Right lobe of liver (tissue), 6 donors: ENCODE results near the gene HNRNPA2B1. TPM values are rescaled to one million over a fixed set of nuclear protein-coding genes. Genes with fewer than 3 reads are reported as not detected.
"Not testable (repeated sequence)": the region's sequence is repeated elsewhere in the genome, so short reads cannot be mapped to it uniquely, and the experiment has no call there.

Source experiments
- ATAC-seq, 4 donors: fragments of 200-7000 bp; cut with Tn5 transposase; one replicate each; pipeline ENCODE4 v1.9.1; 2020; ENCODE audit warnings: mild to moderate bottlenecking in 4 of 4, moderate library complexity in 4 of 4
- DNase-seq, 3 donors: peaks; one replicate each; pipeline ENCODE4 v3.0.0-alpha.2; 2020
- H3K27ac ChIP-seq, 3 donors: fragments of 200-600 bp; one replicate each; pipeline ENCODE4 v1.8.0; 2022
- H3K27me3 ChIP-seq, 2 donors: fragments of 200-600 bp; one replicate each; pipeline ENCODE4 v1.8.0; 2022
- H3K36me3 ChIP-seq, 4 donors: fragments of 200-600 bp; sonication (generic) in 1 of 4; one replicate each; pipeline versions ENCODE4 v1.5.1 to v1.8.0; 2017 to 2022; ENCODE audit warnings: control low read depth in 1 of 4
- H3K4me1 ChIP-seq, 4 donors: fragments of 200-600 bp; sonication (generic) in 1 of 4; one replicate each; pipeline versions ENCODE4 v1.5.1 to v1.8.0; 2017 to 2022; ENCODE audit warnings: control low read depth in 1 of 4
- H3K4me3 ChIP-seq, 3 donors: fragments of 200-600 bp; one replicate each; pipeline ENCODE4 v1.8.0; 2022
- H3K9me3 ChIP-seq, 4 donors: fragments of 200-600 bp; sonication (generic) in 1 of 4; one replicate each; pipeline versions ENCODE4 v1.5.1 to v1.8.0; 2017 to 2022; ENCODE audit warnings: control low read depth in 1 of 4
- POLR2A ChIP-seq: fragments of 450-650 bp; IDR thresholded peaks from one replicate; pipeline ENCODE4 v1.6.1; 2017; ENCODE audit warnings: antibody characterized with exemption, mild to moderate bottlenecking
- WGBS: methylation state at CpG from one replicate; pipeline ENCODE4 v1.1.6; 2018; ENCODE audit warnings: low coverage, low lambda C conversion rate; ENCODE audit not compliant: insufficient coverage; ENCODE audit errors: missing lambda C conversion rate; 5-methylcytosine and 5-hydroxymethylcytosine counted together
- intact Hi-C, 2 donors: fragments of 100-400 bp; cut with DNase I; formaldehyde crosslinking; loops; one replicate each; pipeline versions ENCODE4 v1.11.2 to v1.14.1; 2022
- total RNA-seq, 6 experiments: library from RNA; depleted of rRNA in 2 of 6; stranded (reverse); fragments of >200 nt in 2 of 6; fragmentation: NEBNext Ultra II Directional in 3 of 6; extraction: Animal tissue kit (Norgen Biotek cat#: 25700) in 3 of 6; gene quantifications; one replicate each; pipeline versions ENCODE4 v1.1.0 to v1.2.4, GENCODE V29; 2016 to 2023
- TF ChIP-seq, protein P1 (sequence below), 4 donors: fragments of 200-600 bp in 3 of 4; fragments of 450-650 bp in 1 of 4; IDR thresholded peaks; one replicate each; pipeline versions ENCODE4 v1.5.1 to v1.8.0; 2016 to 2022; ENCODE audit warnings: antibody characterized with exemption in 4 of 4, mild to moderate bottlenecking in 2 of 4
- donor health status: DM: no; HTN: yes; CAD: no.
- donor health status: DM: no; HTN: no; CAD: no.
- donor health status: DM: no; HTN: no; CAD: no.
- donor health status: DM: no; HTN: yes; CAD: no.
- donor health status: DM: no; HTN: yes; CAD: no.

Gene HNRNPA2B1
- total RNA-seq, 6 experiments from 2014 or later: 93.5 to 252 (median 165) TPM

DNA sequence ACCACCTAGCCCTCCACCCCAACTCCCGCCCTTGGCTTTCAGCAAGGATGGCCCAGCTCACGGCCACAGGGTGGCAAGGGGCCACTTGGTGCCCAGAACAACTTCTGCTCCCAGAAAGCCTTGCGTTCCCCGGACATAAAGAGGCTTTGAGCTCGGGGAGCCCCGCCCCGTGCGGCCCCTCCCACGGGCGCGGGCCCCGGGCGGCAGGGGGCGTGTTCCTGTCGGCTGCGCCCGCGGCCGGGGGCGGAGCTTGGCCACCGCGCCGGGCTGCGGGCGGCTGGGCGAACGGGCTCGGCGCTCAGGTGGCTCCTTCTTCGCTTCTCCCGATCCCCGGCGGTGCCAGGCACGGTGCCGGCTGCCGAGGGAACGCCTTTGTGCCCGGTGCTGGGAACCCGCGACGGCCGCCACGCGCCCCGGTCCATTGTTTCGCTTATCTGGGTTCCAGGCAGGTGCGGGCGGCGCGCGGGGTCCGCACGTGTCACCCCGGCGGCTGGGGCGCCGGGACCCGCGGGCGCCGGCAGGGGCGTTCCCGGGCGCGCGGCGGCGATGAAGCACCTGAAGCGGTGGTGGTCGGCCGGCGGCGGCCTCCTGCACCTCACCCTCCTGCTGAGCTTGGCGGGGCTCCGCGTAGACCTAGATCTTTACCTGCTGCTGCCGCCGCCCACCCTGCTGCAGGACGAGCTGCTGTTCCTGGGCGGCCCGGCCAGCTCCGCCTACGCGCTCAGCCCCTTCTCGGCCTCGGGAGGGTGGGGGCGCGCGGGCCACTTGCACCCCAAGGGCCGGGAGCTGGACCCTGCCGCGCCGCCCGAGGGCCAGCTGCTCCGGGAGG lies 48.4 kb downstream of the HNRNPA2B1 start, which contains the start of gene NFE2L3:
Gene NFE2L3 (plus strand): TSS at position 246 of the 829 bp plus-strand sequence. CDS start 301 bp downstream, at position 547.
- intact Hi-C loops: no loop called here
- WGBS: under 1% methylated on average over 30 of the region's 95 CpGs

DNA sequence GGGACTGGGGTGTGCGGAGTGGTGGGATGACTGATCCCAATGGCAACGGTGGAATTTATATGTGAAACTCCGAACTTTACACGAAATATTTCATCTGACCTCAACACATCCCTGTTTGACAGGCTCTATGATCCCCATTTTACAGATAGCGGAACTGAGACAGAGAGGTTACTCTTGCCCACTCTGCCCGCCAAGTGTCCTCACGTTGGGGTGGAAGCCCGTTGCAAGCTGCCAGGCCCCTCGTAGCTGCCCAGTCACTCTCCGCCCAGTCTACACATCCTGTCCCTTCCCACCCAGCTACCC lies 48.9 kb downstream of the HNRNPA2B1 start:
- no peak for DNase-seq
- H3K4me3 ChIP-seq: peak overlapping the region; percentile 33 to 57 (median 38)
- no peaks in the 10 kb centered on the region for H3K27me3 ChIP-seq
- TF ChIP-seq POLR2A: no peak
- TF ChIP-seq, protein P1, sequence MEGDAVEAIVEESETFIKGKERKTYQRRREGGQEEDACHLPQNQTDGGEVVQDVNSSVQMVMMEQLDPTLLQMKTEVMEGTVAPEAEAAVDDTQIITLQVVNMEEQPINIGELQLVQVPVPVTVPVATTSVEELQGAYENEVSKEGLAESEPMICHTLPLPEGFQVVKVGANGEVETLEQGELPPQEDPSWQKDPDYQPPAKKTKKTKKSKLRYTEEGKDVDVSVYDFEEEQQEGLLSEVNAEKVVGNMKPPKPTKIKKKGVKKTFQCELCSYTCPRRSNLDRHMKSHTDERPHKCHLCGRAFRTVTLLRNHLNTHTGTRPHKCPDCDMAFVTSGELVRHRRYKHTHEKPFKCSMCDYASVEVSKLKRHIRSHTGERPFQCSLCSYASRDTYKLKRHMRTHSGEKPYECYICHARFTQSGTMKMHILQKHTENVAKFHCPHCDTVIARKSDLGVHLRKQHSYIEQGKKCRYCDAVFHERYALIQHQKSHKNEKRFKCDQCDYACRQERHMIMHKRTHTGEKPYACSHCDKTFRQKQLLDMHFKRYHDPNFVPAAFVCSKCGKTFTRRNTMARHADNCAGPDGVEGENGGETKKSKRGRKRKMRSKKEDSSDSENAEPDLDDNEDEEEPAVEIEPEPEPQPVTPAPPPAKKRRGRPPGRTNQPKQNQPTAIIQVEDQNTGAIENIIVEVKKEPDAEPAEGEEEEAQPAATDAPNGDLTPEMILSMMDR (IDR thresholded peaks at IDR 0.05): no peak
- H3K4me1 ChIP-seq: peaks cover 0 to 6% (median 0%) of the 10 kb centered on the region in 4 donors
- intact Hi-C loops: no loop called here
- WGBS: 51% methylated on average over 5 of the region's 10 CpGs
- H3K9me3 ChIP-seq: no peaks in the 10 kb centered on the region
- ATAC-seq: no peak
- no peaks in the 10 kb centered on the region for H3K36me3 ChIP-seq
- H3K27ac ChIP-seq: no peak overlapping the region

More for the DNA sequence above, 48.4 kb downstream of the HNRNPA2B1 start, which contains the start of gene NFE2L3:
- ATAC-seq: peak; percentile 87 to 94 (median 92)
- peak; percentile 65 to 76 (median 72) for DNase-seq
- Histone ChIP-seq H3K36me3 (no peaks in the 10 kb centered on the region), H3K4me3 (peak within 1 kb of the TSS; percentile 33 to 57 (median 38)), H3K4me1 (peaks cover 0 to 6% (median 0%) of the 10 kb centered on the region in 4 donors), H3K27me3 (no peaks in the 10 kb centered on the region), H3K27ac (no peak within 1 kb of the TSS), H3K9me3 (no peaks in the 10 kb centered on the region)
- peak; percentile 29 for TF ChIP-seq POLR2A
- TF ChIP-seq, protein P1 (IDR thresholded peaks at IDR 0.05): peak in 1 of 4 donors; percentile 35

DNA sequence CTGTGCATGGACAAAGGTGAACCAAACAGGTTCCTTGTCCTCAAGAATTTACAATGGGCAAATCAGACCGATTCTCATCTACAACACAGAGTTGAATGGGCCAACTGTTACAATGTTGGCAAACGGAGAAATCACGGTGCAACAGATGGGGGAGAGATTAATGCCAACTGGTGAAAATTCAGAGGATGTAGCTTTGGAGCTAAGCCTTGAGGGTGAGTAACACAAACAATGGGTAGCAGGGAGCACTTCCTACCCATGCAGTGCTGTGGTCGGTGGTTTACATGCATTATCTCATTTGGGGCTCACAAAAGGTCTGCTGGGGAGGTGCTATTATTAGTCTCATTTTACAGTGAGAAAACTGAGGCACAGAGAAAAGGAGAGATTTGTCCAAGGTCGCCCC lies 49.5 kb downstream of the HNRNPA2B1 start:
- no peaks in the 10 kb centered on the region for H3K27me3 ChIP-seq
- intact Hi-C loops: no loop called here
- no peak overlapping the region for H3K4me3 ChIP-seq
- no peaks in the 10 kb centered on the region for H3K9me3 ChIP-seq
- DNase-seq (no peak), ATAC-seq (no peak)
- peaks cover 0 to 6% (median 0%) of the 10 kb centered on the region in 4 donors for H3K4me1 ChIP-seq
- TF ChIP-seq, protein P1 (IDR thresholded peaks at IDR 0.05): no peak
- no peak for TF ChIP-seq POLR2A
- WGBS: 58% methylated on average over 5 of the region's 5 CpGs
- H3K36me3 ChIP-seq: no peaks in the 10 kb centered on the region
- H3K27ac ChIP-seq: no peak overlapping the region

DNA sequence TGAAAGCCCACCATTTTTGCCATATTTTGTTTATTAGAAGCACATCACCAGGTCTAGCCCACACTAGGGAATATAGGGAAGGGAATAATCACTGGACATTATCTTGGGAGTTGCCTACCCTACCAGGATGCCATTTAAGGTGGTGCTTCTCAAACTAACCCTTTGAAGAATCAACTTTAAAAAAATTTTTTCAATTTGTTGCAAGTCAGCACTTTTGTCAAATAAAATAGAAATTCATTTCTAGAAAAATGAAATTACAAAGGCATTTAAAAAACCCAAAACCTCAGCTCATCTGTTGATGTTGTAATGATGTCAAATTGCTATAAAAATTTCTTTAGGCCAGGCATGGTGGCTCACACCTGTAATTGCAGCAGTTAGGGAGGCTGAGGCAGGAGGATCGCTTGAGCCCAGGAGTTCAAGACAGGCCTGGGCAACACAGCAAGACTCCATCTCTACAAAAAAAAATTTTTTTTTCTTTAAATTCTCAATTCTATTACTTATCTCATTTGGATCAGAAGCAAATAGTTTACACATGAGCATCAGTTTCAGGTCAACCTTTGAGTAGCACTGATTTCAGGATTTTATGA lies 51.1 kb downstream of the HNRNPA2B1 start:
- no peaks in the 10 kb centered on the region for H3K9me3 ChIP-seq
- no peak overlapping the region for H3K4me3 ChIP-seq
- intact Hi-C loops: no loop called here
- ATAC-seq (no peak), DNase-seq (no peak)
- no peaks in the 10 kb centered on the region for H3K27me3 ChIP-seq
- TF ChIP-seq, protein P1 (IDR thresholded peaks at IDR 0.05): no peak
- no peak for TF ChIP-seq POLR2A
- H3K36me3 ChIP-seq: no peaks in the 10 kb centered on the region
- H3K4me1 ChIP-seq: peaks cover 0 to 6% (median 0%) of the 10 kb centered on the region in 4 donors
- no peak overlapping the region for H3K27ac ChIP-seq
- 100% methylated on average over 1 of the region's 1 CpG for WGBS

DNA sequence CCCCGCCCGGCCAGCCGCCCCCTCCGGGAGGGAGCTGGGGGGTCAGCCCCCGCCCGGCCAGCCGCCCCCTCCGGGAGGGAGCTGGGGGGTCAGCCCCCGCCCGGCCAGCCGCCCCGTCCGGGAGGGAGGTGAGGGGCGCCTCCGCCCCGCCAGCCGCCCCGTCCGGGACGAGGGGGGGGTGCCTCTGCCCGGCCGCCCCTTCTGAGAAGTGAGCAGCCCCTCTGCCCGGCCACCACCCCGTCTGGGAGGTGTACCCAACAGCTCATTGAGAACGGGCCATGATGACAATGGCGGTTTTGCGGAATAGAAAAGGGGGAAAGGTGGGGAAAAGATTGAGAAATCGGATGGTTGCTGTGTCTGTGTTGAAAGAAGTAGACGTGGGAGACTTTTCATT lies 52.2 kb downstream of the HNRNPA2B1 start:
- ATAC-seq, H3K36me3 ChIP-seq, H3K27ac ChIP-seq, DNase-seq, H3K4me3 ChIP-seq, H3K9me3 ChIP-seq, H3K4me1 ChIP-seq, H3K27me3 ChIP-seq, intact Hi-C loops: not testable (repeated sequence)
- 51% methylated on average over 3 of the region's 29 CpGs for WGBS

DNA sequence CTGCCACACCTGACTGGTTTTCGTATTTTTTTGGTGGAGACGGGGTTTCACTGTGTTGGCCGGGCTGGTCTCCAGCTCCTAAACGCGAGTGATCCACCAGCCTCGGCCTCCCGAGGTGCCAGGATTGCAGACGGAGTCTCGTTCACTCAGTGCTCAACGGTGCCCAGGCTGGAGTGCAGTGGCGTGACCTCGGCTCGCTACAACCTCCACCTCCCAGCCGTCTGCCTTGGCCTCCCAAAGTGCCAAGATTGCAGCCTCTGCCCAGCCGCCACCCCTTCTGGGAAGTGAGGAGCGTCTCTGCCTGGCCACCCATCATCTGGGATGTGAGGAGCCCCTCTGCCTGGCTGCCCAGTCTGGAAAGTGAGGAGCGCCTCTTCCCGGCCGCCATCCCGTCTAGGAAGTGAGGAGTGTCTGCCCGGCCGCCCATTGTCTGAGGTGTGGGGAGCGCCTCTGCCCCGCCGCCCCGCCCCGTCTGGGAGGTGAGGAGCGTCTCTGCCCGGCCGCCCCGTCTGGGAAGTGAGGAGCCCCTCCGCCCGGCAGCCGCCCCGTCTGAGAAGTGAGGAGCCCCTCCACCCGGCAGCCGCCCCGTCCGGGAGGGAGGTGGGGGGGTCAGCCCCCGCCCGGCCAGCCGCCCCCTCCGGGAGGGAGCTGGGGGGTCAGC lies 52.8 kb downstream of the HNRNPA2B1 start:
- intact Hi-C loops, H3K36me3 ChIP-seq, H3K9me3 ChIP-seq, DNase-seq, H3K4me1 ChIP-seq, H3K4me3 ChIP-seq, H3K27ac ChIP-seq, H3K27me3 ChIP-seq, ATAC-seq: not testable (repeated sequence)
- WGBS: 97% methylated on average over 5 of the region's 43 CpGs
